Mesothelial cell of epicardium (in vitro differentiated cells): ENCODE measurements around the gene SVIL. TPM values are rescaled to one million over a fixed set of nuclear protein-coding genes. Genes with fewer than 3 reads are reported as not detected.

Experiments
- DNase-seq, 2 experiments: peaks; one replicate each; pipeline ENCODE4 v3.0.0; 2021; ENCODE audit warnings: low spot score in 2 of 2; ENCODE audit not compliant: unreplicated experiment in 2 of 2
- H3K27ac Mint-ChIP-seq: 2 replicates; pipeline ENCODE4 v1.8.0; 2021; ENCODE audit warnings: mixed read lengths
- H3K27me3 Mint-ChIP-seq: 2 replicates; pipeline ENCODE4 v1.8.0; 2021; ENCODE audit warnings: low read depth, mixed read lengths
- H3K36me3 Mint-ChIP-seq: 2 replicates; pipeline ENCODE4 v1.8.0; 2021; ENCODE audit warnings: mixed read lengths
- H3K4me1 Mint-ChIP-seq: 2 replicates; pipeline ENCODE4 v1.8.0; 2021; ENCODE audit warnings: mixed read lengths
- H3K4me3 Mint-ChIP-seq: 2 replicates; pipeline ENCODE4 v1.8.0; 2021; ENCODE audit warnings: mild to moderate bottlenecking, moderate library complexity, mixed read lengths
- H3K9me3 Mint-ChIP-seq: 2 replicates; pipeline ENCODE4 v1.8.0; 2021; ENCODE audit warnings: mixed read lengths
- total RNA-seq: library from RNA; stranded (reverse); gene quantifications from 3 replicates; pipeline ENCODE4 v1.2.1, GENCODE V29; 2021
- TF ChIP-seq, protein P1 (sequence below): fragments of 200-600 bp; sonication (generic); IDR thresholded peaks from one replicate; pipeline ENCODE4 v1.5.0; 2021; ENCODE audit warnings: antibody characterized with exemption; ENCODE audit not compliant: unreplicated experiment

The SVIL gene
- total RNA-seq, 1 donor from 2014 or later = 293 TPM

DNA sequence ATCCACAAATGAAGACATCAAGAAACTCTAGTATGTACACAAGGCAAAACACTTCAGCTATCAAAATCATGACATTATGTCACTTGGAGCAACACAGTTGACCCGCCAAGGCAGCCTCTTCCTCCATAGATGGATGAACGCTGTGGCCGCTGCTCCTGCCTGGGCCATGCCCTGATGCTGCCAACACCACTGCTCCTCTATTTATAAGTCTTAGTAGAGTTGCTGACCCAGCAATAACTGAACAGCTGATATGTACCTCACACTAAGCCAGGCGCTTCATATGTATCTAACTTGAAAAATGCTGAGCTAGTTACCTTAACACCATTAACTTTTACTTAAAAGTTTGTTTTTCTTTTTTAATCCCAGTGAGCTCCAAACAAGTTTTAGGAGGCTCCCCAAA is 214.0 kb downstream of the SVIL start:
- TF ChIP-seq, protein P1, sequence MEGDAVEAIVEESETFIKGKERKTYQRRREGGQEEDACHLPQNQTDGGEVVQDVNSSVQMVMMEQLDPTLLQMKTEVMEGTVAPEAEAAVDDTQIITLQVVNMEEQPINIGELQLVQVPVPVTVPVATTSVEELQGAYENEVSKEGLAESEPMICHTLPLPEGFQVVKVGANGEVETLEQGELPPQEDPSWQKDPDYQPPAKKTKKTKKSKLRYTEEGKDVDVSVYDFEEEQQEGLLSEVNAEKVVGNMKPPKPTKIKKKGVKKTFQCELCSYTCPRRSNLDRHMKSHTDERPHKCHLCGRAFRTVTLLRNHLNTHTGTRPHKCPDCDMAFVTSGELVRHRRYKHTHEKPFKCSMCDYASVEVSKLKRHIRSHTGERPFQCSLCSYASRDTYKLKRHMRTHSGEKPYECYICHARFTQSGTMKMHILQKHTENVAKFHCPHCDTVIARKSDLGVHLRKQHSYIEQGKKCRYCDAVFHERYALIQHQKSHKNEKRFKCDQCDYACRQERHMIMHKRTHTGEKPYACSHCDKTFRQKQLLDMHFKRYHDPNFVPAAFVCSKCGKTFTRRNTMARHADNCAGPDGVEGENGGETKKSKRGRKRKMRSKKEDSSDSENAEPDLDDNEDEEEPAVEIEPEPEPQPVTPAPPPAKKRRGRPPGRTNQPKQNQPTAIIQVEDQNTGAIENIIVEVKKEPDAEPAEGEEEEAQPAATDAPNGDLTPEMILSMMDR = no peak
- H3K27me3 Mint-ChIP-seq = no peaks in the 10 kb centered on the region
- no peak overlapping the region for H3K4me3 Mint-ChIP-seq
- no peak overlapping the region for H3K27ac Mint-ChIP-seq
- DNase-seq = no peak
- H3K4me1 Mint-ChIP-seq = no peaks in the 10 kb centered on the region
- no peaks in the 10 kb centered on the region for H3K36me3 Mint-ChIP-seq
- peaks cover 15% of the 10 kb centered on the region for H3K9me3 Mint-ChIP-seq

- TF ChIP-seq, protein P1 = no peak
- no peak overlapping the region for H3K27ac Mint-ChIP-seq
Observed at GRCh38 chr10:29417324-29417723, 217.4 kb downstream of the SVIL start.

DNA sequence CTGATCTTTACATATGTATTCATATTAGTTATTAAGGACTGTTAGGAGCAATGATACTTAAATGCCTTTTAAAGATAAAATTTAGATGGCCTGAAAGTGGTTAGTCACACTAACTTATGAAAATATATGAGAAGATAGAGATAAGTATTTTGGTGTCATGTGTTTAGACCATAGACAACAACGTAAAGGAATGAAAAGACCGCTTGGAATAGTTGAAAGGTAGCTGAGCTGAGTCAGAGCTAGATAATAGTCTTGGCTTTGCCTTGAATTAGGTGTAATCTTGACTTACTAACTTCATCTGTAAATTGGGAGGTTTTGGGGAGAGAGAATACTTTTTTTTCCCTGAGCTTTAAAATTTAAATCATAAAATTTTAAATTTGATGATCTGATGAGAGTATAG is 218.9 kb downstream of the SVIL start:
- TF ChIP-seq, protein P1 = no peak
- DNase-seq = no peak
- no peaks in the 10 kb centered on the region for H3K36me3 Mint-ChIP-seq
- H3K9me3 Mint-ChIP-seq = no peaks in the 10 kb centered on the region
- H3K4me3 Mint-ChIP-seq = no peak overlapping the region
- no peaks in the 10 kb centered on the region for H3K4me1 Mint-ChIP-seq
- H3K27ac Mint-ChIP-seq = no peak overlapping the region
- H3K27me3 Mint-ChIP-seq = no peaks in the 10 kb centered on the region

More at GRCh38 chr10:29417324-29417723, 217.4 kb downstream of the SVIL start:
- no peak for DNase-seq
- H3K27me3 Mint-ChIP-seq = no peaks in the 10 kb centered on the region
- H3K36me3 Mint-ChIP-seq = no peaks in the 10 kb centered on the region
- no peak overlapping the region for H3K4me3 Mint-ChIP-seq
- no peaks in the 10 kb centered on the region for H3K4me1 Mint-ChIP-seq
- H3K9me3 Mint-ChIP-seq = no peaks in the 10 kb centered on the region

- TF ChIP-seq, protein P1 = no peak
- H3K9me3 Mint-ChIP-seq = peaks cover 5% of the 10 kb centered on the region
- no peaks in the 10 kb centered on the region for H3K27me3 Mint-ChIP-seq
- DNase-seq = no peak
- peaks cover 4% of the 10 kb centered on the region for H3K36me3 Mint-ChIP-seq
- H3K4me1 Mint-ChIP-seq = no peaks in the 10 kb centered on the region
- H3K4me3 Mint-ChIP-seq = no peak overlapping the region
- H3K27ac Mint-ChIP-seq = peak overlapping the region; percentile 23
Observed at GRCh38 chr10:29414501-29414900, 220.3 kb downstream of the SVIL start.

DNA sequence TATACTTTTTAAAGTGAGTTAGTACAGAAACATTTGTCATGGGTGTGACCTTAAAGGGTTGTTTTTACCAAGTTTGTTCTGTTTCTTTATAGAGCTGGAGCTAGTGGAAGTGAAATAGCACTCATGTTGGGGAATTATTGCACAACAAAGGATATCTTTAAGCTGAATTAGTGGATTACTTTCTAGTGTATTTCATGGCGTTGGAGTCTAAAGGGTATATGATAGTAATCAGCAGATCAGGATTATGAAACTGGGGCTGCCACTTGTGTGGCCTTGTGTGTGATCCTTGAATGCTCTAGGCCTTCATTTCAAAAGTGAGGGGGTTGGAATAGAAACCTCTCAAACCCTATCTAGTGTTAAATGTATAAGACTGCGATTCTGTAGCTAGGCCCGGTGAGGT is 222.3 kb downstream of the SVIL start:
- H3K9me3 Mint-ChIP-seq = peaks cover 16% of the 10 kb centered on the region
- H3K27me3 Mint-ChIP-seq = no peaks in the 10 kb centered on the region
- DNase-seq = no peak
- no peaks in the 10 kb centered on the region for H3K4me1 Mint-ChIP-seq
- H3K4me3 Mint-ChIP-seq = no peak overlapping the region
- H3K27ac Mint-ChIP-seq = no peak overlapping the region
- TF ChIP-seq, protein P1 = no peak
- peaks cover 10% of the 10 kb centered on the region for H3K36me3 Mint-ChIP-seq

DNA sequence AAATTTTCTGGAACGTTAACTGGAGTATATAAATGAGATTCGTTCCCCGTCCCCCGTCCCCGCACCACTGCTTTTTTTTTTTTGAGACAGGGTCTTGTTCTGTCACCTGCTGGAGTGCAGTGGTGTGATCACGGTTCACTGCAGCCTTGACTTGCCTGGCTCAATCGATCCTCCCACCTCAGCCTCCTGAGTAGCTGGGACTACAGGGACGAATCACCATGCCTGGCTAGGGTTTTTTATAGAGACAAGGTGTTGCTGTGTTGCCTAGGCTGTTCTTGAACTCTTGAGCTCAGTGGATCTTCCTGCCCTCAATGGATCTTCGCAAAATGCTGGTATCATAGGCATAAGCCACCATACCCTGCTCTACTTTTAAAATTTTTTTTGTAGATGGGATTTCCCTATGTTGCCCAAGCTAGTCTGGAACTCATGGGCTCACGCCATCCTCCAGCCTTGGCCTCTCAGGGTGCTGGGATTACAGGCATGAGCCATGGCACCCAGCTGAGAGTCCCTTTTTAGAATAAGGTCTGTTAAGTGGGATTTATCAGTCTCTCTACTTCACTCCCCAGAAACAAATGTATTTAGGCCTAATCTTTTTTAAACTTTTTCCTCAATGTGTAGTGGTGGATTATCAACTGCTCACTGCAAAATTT is 223.0 kb downstream of the SVIL start:
- H3K4me1 Mint-ChIP-seq = no peaks in the 10 kb centered on the region
- no peak overlapping the region for H3K27ac Mint-ChIP-seq
- no peak overlapping the region for H3K4me3 Mint-ChIP-seq
- H3K36me3 Mint-ChIP-seq = peaks cover 10% of the 10 kb centered on the region
- no peak for DNase-seq
- H3K27me3 Mint-ChIP-seq = no peaks in the 10 kb centered on the region
- peaks cover 19% of the 10 kb centered on the region for H3K9me3 Mint-ChIP-seq
- TF ChIP-seq, protein P1 = no peak
